HG03175 (cell line): ENCODE data around the gene C17orf100.
"Not testable (repeated sequence)": the region's sequence is repeated elsewhere in the genome, so short reads cannot be mapped to it uniquely, and the experiment has no call there.

Experiments used
- ATAC-seq: cut with Tn5 transposase; IDR thresholded peaks from one replicate; pipeline ENCODE4 v1.9.1; 2021; ENCODE audit warnings: mild to moderate bottlenecking, moderate library complexity; ENCODE audit not compliant: unreplicated experiment

Gene C17orf100

GRCh38 chr17:6640536-6641246 is 10.9 kb upstream of the C17orf100 start, which contains the start of the genes KIAA0753 and TXNDC17:
Gene KIAA0753, minus strand, starts transcription at chr17:6640711. Its CDS starts 5,608 bp downstream, at chr17:6635103.
Gene TXNDC17, plus strand, starts transcription at chr17:6641060. Its CDS starts 23 bp downstream, at chr17:6641083.
- ATAC-seq = peak; percentile 92

- ATAC-seq = peak; percentile 19
Measured at GRCh38 chr17:6641247-6641863, 10.2 kb upstream of the C17orf100 start.

- ATAC-seq = no peak
Measured at GRCh38 chr17:6642592-6642991, 9.0 kb upstream of the C17orf100 start.

GRCh38 chr17:6643451-6644125 is 8.0 kb upstream of the C17orf100 start:
- no peak for ATAC-seq

- ATAC-seq = no peak
Measured at GRCh38 chr17:6648181-6648580, 3.4 kb upstream of the C17orf100 start.

DNA sequence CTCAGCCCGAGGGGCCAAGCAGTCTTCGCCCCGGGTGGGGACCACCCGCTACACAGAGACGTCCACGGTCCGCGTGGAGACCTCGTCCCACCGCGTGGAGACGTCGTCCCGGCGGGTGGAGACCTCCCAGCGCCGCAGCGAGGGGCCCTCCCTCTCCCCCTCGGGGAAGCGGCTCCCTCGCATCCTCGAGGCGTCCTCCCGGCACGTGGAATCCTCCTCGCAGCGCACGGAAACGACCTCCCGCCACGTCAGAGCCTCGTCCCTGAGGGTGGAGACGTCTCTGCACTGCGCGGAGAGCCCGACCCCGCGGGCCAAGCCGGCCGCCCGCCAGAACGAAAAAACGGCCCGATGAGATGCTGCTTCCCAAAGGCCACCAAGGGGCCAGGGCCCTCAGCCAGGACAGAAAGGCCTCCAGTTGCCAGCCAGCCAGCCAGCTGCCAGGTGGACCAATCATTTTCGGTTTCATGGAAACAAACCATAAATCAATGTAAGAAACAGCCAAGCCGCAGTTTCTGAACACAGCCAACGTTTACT is 424 bp downstream of the C17orf100 start:
- peak; percentile 7 for ATAC-seq

DNA sequence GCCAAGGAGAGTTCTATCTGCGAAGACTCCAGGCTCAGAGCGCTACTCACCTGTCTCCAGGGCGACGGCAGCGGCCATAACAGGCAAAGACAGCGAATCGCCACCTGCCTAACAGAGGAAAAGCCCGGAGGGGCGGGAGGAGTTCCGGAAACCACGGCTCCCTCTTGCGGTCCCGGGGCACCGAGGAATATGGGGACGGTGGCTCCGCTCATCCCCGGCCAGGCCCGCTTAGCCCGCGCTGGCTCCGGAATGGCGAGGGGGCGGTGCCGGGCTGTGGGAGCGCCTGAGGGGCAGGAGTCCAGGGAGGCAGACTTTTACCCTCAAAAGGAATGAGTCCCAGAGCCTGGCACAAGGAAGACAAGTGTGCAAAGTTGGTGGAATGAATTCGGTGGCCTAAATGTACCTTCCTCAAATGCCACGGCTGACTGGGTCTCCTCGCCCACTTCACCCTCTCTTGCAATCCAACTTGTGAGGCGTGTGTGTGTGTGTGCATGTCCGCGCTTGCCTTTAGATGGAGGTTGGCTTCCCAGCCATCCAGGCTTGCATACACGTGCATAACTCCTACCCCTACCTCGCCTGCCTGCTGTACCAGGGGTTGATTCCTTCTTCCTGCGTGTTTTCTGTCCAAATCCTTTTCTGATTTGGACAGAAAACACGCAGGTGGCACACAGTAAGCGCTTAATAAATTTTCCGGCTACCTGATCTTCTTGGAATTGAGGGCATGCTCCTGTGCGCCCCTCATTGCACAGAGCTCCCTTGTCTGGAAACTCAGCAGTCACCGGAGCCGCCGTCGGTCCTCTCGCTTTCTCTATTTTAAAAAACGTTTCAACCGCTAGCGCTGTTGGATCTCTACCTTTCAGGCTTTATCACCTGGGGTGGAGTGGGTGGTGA is 3.5 kb downstream of the C17orf100 start:
- no peak for ATAC-seq

GRCh38 chr17:6655732-6656361 is 4.3 kb downstream of the C17orf100 start:
- not testable (repeated sequence) for ATAC-seq

DNA sequence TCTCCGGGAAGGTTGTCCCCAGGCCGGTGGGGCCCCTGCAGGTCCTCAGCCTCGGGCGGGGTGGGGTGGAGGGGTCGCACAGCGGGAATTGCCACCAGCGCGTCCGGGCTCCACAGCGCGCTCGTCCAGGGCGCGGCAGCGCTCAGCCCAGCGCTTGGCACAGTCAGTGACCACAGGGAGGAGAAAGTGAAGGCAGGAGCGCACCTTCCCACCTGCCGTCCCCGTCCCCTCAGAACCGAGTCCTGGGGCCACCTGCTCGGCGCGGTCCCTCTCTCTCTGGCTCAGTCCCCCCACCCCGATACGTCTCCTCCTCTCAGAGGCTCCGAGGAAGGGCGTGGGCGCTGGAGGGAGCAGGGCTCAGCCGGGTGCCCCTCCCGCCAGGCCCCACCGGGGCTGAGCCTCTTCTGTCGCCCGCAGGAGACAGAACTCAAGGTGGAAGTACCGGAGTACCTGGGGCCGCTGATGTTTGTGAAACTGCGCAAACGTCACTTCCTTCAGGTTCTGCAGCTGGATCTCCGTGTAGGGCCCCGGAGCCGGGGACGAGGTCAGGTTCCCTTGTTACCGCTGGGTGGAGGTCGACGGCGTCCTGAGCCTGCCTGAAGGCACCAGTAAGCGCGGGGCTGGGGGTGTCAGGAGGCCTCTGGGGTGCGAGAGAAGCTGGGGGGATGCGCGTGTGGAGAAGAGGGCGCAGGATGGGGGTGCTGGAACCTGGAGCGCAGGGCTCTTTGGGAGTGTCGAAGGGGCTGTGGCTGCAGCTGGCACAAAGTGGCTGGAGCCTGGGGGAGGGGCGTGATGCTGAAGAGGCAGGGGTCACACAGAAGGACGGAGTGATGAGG is 5.5 kb downstream of the C17orf100 start:
- ATAC-seq = not testable (repeated sequence)

GRCh38 chr17:6657633-6658287 is 6.2 kb downstream of the C17orf100 start:
- ATAC-seq = no peak

- not testable (repeated sequence) for ATAC-seq
Measured at GRCh38 chr17:6658411-6658810, 6.8 kb downstream of the C17orf100 start.

DNA sequence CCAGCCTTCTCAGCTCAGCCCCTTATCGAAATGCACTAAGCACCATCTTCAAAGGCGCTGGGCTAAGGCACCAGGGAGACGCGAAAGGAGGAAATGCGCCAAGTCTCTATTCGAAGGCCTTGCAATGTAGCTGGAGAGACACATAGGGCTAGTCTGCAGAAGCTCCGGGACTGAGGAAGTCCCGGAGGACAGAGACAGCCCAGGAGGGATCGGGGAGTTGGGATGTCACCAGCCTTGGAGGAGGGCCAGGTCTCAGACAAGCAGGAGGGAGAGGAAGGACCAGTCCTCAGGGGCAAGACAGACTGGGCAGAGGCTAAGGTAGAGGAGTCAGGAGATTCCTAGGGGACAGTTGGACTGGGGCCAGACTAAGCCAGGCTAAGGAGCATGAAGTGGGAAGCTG is 8.5 kb downstream of the C17orf100 start:
- ATAC-seq = no peak

GRCh38 chr17:6660805-6661463 is 9.4 kb downstream of the C17orf100 start:
- ATAC-seq = peak; percentile 80

DNA sequence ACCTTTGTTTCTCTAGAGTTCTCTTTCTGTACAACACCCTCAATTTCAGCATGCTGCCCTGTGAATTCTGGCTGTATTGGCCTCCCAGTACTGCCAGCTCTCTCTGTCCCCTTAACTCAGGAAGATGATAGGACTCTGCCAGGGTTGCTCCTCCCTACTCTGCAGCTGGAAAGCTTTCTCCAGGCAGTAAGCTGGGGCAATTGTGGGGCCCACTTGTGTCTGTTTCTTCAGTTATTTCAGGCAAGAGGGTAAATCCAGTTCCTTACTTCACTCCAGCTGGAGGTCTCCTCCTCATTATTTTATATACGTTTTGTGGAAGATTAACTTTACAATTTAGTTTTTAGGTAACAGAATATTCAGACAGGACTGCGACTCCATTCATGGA is 9.9 kb downstream of the C17orf100 start:
- ATAC-seq = no peak

- not testable (repeated sequence) for ATAC-seq
Measured at GRCh38 chr17:6663200-6663599, 11.6 kb downstream of the C17orf100 start.

DNA sequence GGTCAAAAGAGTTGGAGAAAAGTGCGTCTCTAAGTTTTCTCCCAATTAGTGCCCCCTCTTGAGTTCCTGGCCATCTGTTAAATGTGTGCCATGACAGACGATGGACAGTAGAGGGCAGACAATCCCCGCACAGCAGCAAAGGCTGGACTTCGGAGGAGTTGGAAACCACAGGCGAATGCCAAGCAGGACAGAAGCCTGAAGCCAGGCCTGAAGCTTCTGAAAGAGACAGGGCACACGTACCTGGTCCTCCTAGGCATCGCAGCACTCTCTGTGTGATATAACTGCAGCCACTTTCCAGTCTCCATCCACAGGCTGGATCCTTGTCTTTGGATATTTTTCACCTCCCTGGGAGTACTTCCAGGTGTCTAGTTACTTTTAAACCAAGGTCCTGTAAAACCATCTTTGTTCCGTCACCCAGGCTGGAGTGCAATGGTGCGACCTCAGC is 14.5 kb downstream of the C17orf100 start:
- no peak for ATAC-seq

DNA sequence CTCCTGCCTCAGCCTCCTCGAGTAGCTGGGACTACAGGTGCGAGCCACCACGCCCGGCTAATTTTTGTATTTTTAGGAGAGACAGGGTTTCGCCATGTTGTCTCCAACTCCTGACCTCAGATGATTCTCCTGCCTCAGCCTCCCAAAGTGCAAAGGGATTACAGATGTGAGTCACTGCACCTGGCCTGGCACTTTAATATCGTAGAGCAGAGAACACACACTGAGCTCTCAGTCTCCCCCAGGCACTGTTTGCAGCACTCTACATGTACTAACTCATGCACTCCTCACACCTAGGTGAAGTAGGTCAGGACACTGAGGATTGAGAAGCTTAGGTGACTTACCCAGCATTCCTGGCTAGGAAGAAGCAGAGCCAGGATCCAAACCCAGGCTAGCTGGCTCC is 15.0 kb downstream of the C17orf100 start:
- no peak for ATAC-seq

DNA sequence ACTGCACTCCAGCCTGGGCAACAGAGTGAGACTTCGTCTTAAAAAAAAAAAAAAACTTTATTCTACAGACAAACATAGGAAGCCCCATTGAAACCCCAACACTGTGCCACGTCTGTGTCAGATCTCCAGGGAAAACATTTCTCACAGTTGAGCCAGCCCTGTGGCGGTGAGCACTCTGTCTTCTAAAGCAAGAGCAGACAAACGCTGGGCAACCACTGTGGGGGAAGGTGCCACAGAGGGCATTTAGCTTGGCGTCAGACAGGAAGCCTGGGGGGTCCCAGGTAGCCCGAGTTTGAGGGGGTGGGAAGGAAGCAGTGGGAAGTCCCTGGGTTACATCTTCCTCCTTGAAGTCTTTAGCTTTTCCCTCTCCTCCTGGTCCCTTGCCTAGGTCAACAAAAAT is 16.0 kb downstream of the C17orf100 start:
- ATAC-seq = no peak
